ENCODE data around the gene ZNF423. TPM values are rescaled to one million over a fixed set of nuclear protein-coding genes. Genes with fewer than 3 reads are reported as not detected.
"Not testable (repeated sequence)": the region's sequence is repeated elsewhere in the genome, so short reads cannot be mapped to it uniquely, and the experiment has no call there.

The ZNF423 gene
- total RNA-seq, 1 experiment from 2014 or later = not detected

GRCh38 chr16:49889725-49890397, 33.9 kb upstream of the ZNF423 start:
- no peaks in the 10 kb centered on the region for H3K79me2 ChIP-seq (ENCODE audit: low read length)
- no peak overlapping the region for H3K4me3 ChIP-seq (ENCODE audit: low read length)
- H3K4me1 ChIP-seq (ENCODE audit: low read length) = no peaks in the 10 kb centered on the region
- no peaks in the 10 kb centered on the region for H3K9me3 ChIP-seq (ENCODE audit: low read length)
- no peak overlapping the region for H3K9ac ChIP-seq (ENCODE audit: low read length)
- no peaks in the 10 kb centered on the region for H3K36me3 ChIP-seq (ENCODE audit: insufficient read depth, low read length)
- H3K27ac ChIP-seq (ENCODE audit: low read length) = no peak overlapping the region
- no peaks in the 10 kb centered on the region for H4K20me1 ChIP-seq (ENCODE audit: insufficient read depth, low read depth, low read length)
- no peaks in the 10 kb centered on the region for H3K9me2 ChIP-seq (replicated peaks; ENCODE audit: insufficient read depth, low read length)
- DNase-seq = no peak
- H2AFZ ChIP-seq (ENCODE audit: low read length) = no peak overlapping the region
- no peaks in the 10 kb centered on the region for H3K27me3 ChIP-seq (ENCODE audit: low read length)
- no peak overlapping the region for H3K4me2 ChIP-seq (ENCODE audit: low read depth, low read length, poor library complexity, severe bottlenecking)

DNA sequence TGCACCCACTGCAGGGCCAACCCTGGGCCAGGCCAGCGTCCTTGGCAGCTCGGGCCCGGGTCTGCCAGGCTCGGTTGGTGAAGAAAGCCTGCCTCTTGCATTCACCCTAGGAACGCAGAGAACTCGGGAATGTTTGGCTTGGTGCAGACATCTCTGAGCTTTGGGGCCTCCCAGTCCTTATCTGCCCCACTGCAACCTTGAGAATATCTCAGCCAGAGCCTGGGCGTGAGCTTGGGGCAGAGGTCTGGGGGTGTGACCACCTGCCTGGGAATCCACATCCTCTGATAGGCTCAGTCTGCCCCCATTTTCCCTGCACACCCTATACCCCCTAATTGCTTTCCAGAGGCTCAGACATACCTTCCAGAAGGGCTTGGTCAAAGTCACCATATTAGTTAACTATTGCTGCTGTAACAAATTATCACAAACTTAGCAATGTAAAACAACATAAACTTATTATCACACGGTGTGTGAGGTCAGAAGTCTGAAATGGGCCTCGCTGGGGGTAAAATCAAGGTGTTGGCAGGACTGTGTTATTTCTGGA, 30.7 kb upstream of the ZNF423 start:
- no peak overlapping the region for H3K27ac ChIP-seq (ENCODE audit: low read length)

DNA sequence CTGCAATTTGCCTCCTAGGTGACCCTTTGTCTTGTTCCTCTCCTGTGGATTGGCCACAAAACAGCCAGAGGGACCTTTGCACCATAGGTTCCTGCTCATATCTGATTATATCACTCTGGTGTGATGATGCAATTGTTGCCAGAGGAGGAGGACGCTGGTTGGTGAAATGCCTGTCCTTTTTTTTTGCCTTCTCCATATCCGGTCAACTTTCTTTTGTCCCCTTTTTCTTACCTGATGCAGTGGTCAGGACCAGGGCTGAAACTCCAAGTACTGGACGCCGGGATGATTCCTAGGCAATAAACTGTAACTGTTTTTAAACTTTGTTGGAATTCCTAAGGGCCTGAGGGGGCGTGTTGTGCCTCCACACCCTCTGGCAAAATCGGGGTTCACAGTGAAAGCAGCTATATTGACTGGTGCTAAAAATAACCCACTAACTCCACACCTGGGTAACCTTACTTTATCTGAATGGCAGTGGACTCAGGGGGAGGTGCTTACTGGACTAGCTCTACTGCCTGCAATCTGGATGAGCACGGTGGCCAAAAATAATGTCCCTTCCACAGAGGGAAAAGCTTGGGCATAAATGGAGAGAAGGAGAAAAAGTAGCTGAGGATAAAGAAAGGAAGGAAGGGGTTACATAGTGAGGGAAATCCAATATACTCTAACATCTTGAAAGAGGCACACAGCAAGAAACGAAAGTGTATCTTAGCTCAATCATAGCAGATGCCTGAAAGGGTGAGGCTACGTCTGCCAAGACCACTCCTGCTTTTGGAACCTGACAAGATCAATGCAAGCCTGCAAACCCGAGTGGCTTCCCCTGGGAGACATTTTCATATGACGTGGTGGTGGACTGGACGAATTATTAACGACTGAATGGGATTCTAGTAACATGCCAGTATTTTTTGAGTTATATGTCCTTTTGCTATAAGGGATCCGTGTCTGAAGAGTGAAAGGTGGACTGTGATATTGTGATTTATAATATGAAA, 28.4 kb upstream of the ZNF423 start:
- no peak for DNase-seq
- H2AFZ ChIP-seq (ENCODE audit: low read length) = no peak overlapping the region

More for the DNA sequence above, 30.7 kb upstream of the ZNF423 start:
- Histone ChIP-seq H3K9me2 (replicated peaks; ENCODE audit: insufficient read depth, low read length) (no peaks in the 10 kb centered on the region), H3K79me2 (ENCODE audit: low read length) (no peaks in the 10 kb centered on the region), H3K4me1 (ENCODE audit: low read length) (no peaks in the 10 kb centered on the region), H3K9me3 (ENCODE audit: low read length) (no peaks in the 10 kb centered on the region), H3K36me3 (ENCODE audit: insufficient read depth, low read length) (no peaks in the 10 kb centered on the region), H3K9ac (ENCODE audit: low read length) (no peak overlapping the region), H4K20me1 (ENCODE audit: insufficient read depth, low read depth, low read length) (no peaks in the 10 kb centered on the region), H2AFZ (ENCODE audit: low read length) (no peak overlapping the region), H3K4me3 (ENCODE audit: low read length) (no peak overlapping the region), H3K27me3 (ENCODE audit: low read length) (no peaks in the 10 kb centered on the region), H3K4me2 (ENCODE audit: low read depth, low read length, poor library complexity, severe bottlenecking) (no peak overlapping the region)
- no peak for DNase-seq

DNA sequence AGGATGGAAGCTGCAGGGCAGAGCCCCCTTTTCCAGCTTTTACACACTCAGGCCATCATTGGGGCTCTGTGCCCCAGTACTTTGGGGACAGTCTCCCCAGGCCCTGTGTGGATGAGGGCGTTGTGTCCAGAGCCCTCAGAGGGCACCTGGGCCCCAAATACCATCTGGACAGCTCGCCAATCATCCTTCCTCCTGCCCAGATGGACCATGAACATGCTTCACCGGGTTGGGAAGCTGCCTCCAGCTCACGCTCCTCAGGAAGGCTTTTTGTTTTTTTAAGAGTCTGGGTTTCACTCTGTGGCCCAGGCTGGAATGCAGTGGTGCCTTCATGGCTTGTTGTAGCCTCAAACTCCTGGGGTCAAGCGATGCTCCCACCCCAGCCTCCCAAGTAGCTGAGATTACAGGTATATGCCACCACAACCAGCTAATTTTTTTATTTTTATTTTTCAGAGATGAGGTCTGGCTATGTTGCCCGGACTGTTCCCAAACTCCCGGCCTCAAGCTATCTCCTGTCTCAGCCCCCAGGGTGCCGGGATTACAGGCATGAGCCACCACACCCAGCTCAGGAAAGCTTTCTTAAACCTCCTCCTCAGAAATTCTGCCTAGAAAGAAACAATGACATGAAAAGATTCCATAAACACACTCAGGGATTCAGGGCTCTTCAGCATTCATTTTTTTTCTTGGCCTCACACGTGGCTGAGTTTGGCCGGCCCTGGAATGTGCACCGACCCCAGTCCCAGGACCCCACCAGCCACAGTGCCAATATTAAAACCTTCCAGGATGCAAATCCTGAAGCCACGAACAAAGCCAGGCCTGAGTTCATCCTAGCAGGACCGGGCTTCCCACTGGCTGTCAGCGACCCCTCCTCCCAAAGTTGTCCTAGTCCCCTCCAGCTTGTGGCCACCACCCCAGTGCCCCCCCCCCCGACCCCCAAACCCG, 27.4 kb upstream of the ZNF423 start:
- DNase-seq = no peak
- no peaks in the 10 kb centered on the region for H3K79me2 ChIP-seq (ENCODE audit: low read length)
- H3K9me2 ChIP-seq (replicated peaks; ENCODE audit: insufficient read depth, low read length) = no peaks in the 10 kb centered on the region
- no peak overlapping the region for H3K4me3 ChIP-seq (ENCODE audit: low read length)
- no peaks in the 10 kb centered on the region for H3K4me1 ChIP-seq (ENCODE audit: low read length)
- no peak overlapping the region for H3K4me2 ChIP-seq (ENCODE audit: low read depth, low read length, poor library complexity, severe bottlenecking)
- no peaks in the 10 kb centered on the region for H3K36me3 ChIP-seq (ENCODE audit: insufficient read depth, low read length)
- no peak overlapping the region for H3K27ac ChIP-seq (ENCODE audit: low read length)
- H2AFZ ChIP-seq (ENCODE audit: low read length) = no peak overlapping the region
- H3K9ac ChIP-seq (ENCODE audit: low read length) = no peak overlapping the region
- no peaks in the 10 kb centered on the region for H3K9me3 ChIP-seq (ENCODE audit: low read length)
- no peaks in the 10 kb centered on the region for H4K20me1 ChIP-seq (ENCODE audit: insufficient read depth, low read depth, low read length)
- no peaks in the 10 kb centered on the region for H3K27me3 ChIP-seq (ENCODE audit: low read length)

More for the DNA sequence above, 28.4 kb upstream of the ZNF423 start:
- no peaks in the 10 kb centered on the region for H3K79me2 ChIP-seq (ENCODE audit: low read length)
- H3K27ac ChIP-seq (ENCODE audit: low read length) = no peak overlapping the region
- H4K20me1 ChIP-seq (ENCODE audit: insufficient read depth, low read depth, low read length) = no peaks in the 10 kb centered on the region
- H3K4me2 ChIP-seq (ENCODE audit: low read depth, low read length, poor library complexity, severe bottlenecking) = no peak overlapping the region
- no peak overlapping the region for H3K4me3 ChIP-seq (ENCODE audit: low read length)
- no peaks in the 10 kb centered on the region for H3K9me3 ChIP-seq (ENCODE audit: low read length)
- no peaks in the 10 kb centered on the region for H3K36me3 ChIP-seq (ENCODE audit: insufficient read depth, low read length)
- no peaks in the 10 kb centered on the region for H3K4me1 ChIP-seq (ENCODE audit: low read length)
- H3K9ac ChIP-seq (ENCODE audit: low read length) = no peak overlapping the region
- H3K9me2 ChIP-seq (replicated peaks; ENCODE audit: insufficient read depth, low read length) = no peaks in the 10 kb centered on the region
- H3K27me3 ChIP-seq (ENCODE audit: low read length) = no peaks in the 10 kb centered on the region

- Histone ChIP-seq H3K9me2 (replicated peaks; ENCODE audit: insufficient read depth, low read length) (no peaks in the 10 kb centered on the region), H3K9me3 (ENCODE audit: low read length) (no peaks in the 10 kb centered on the region), H3K4me2 (ENCODE audit: low read depth, low read length, poor library complexity, severe bottlenecking) (no peak overlapping the region), H4K20me1 (ENCODE audit: insufficient read depth, low read depth, low read length) (no peaks in the 10 kb centered on the region), H3K27me3 (ENCODE audit: low read length) (no peaks in the 10 kb centered on the region), H3K36me3 (ENCODE audit: insufficient read depth, low read length) (no peaks in the 10 kb centered on the region), H3K79me2 (ENCODE audit: low read length) (no peaks in the 10 kb centered on the region), H3K4me1 (ENCODE audit: low read length) (no peaks in the 10 kb centered on the region), H3K9ac (ENCODE audit: low read length) (no peak overlapping the region), H2AFZ (ENCODE audit: low read length) (no peak overlapping the region), H3K4me3 (ENCODE audit: low read length) (no peak overlapping the region), H3K27ac (ENCODE audit: low read length) (no peak overlapping the region)
- no peak for DNase-seq
Observed at GRCh38 chr16:49881890-49882289, 26.0 kb upstream of the ZNF423 start.

GRCh38 chr16:49878540-49878939, 22.6 kb upstream of the ZNF423 start:
- H3K36me3 ChIP-seq (ENCODE audit: insufficient read depth, low read length); DNase-seq; H4K20me1 ChIP-seq (ENCODE audit: insufficient read depth, low read depth, low read length): not testable (repeated sequence)

DNA sequence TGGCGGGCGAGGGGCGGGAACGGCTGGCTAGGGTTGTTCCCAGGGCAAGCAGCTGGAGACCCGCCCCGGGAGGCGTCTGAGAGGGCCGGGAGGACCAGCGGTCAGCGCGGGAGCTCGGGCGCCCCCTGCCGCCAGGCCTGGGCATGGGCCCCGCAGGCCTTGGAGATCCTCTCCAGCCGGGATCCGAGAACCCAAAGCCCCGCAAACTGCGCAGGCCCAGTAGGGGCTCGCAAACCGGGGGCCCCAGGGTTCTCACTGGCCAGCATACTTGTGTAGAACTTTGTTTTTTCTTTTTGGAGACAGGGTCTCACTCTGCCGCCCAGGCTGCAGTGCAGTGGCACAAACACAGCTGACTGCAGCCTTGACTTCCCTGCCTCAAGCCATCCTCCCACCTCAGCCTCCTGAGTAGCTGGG, 20.8 kb upstream of the ZNF423 start:
- DNase-seq = peak; percentile 60
- no peaks in the 10 kb centered on the region for H4K20me1 ChIP-seq (ENCODE audit: insufficient read depth, low read depth, low read length)
- no peaks in the 10 kb centered on the region for H3K79me2 ChIP-seq (ENCODE audit: low read length)
- H3K36me3 ChIP-seq (ENCODE audit: insufficient read depth, low read length) = no peaks in the 10 kb centered on the region
- no peak overlapping the region for H3K4me3 ChIP-seq (ENCODE audit: low read length)
- no peaks in the 10 kb centered on the region for H3K4me1 ChIP-seq (ENCODE audit: low read length)
- H3K9me3 ChIP-seq (ENCODE audit: low read length) = no peaks in the 10 kb centered on the region
- H3K9ac ChIP-seq (ENCODE audit: low read length) = no peak overlapping the region
- H3K27me3 ChIP-seq (ENCODE audit: low read length) = no peaks in the 10 kb centered on the region
- H3K9me2 ChIP-seq (replicated peaks; ENCODE audit: insufficient read depth, low read length) = no peaks in the 10 kb centered on the region
- H3K27ac ChIP-seq (ENCODE audit: low read length) = no peak overlapping the region
- H2AFZ ChIP-seq (ENCODE audit: low read length) = no peak overlapping the region
- no peak overlapping the region for H3K4me2 ChIP-seq (ENCODE audit: low read depth, low read length, poor library complexity, severe bottlenecking)

More at GRCh38 chr16:49878540-49878939, 22.6 kb upstream of the ZNF423 start:
- H3K9me2 ChIP-seq (replicated peaks; ENCODE audit: insufficient read depth, low read length); H3K4me1 ChIP-seq (ENCODE audit: low read length); H2AFZ ChIP-seq (ENCODE audit: low read length); H3K9me3 ChIP-seq (ENCODE audit: low read length); H3K4me2 ChIP-seq (ENCODE audit: low read depth, low read length, poor library complexity, severe bottlenecking); H3K79me2 ChIP-seq (ENCODE audit: low read length); H3K27ac ChIP-seq (ENCODE audit: low read length); H3K27me3 ChIP-seq (ENCODE audit: low read length); H3K9ac ChIP-seq (ENCODE audit: low read length); H3K4me3 ChIP-seq (ENCODE audit: low read length): not testable (repeated sequence)
